Coronary artery (tissue), 2 donors: ENCODE measurements around the gene PLEKHG4.

Experiments
- DNase-seq: peaks from one replicate; pipeline ENCODE4 v3.0.0-alpha.2; 2017; ENCODE audit warnings: low spot score
- H3K27ac ChIP-seq, 2 donors: fragments of 200-600 bp; sonication (generic); one replicate each; pipeline ENCODE4 v1.5.1; 2016 to 2019
- H3K4me3 ChIP-seq: fragments of 200-600 bp; sonication (generic); 2 replicates; pipeline ENCODE4 v1.5.1; 2016; ENCODE audit warnings: mild to moderate bottlenecking, moderate library complexity
- CTCF ChIP-seq: fragments of 200-600 bp; sonication (generic); IDR thresholded peaks from one replicate; pipeline ENCODE4 v1.5.1; 2019; ENCODE audit warnings: antibody characterized with exemption

PLEKHG4 gene

GRCh38 chr16:67277999-67278772 is 1.1 kb upstream of the PLEKHG4 start:
- peak overlapping the region; percentile 84 for H3K4me3 ChIP-seq
- H3K27ac ChIP-seq = peak overlapping the region; percentile 67 to 83
- no peak for DNase-seq
- no peak for TF ChIP-seq CTCF

GRCh38 chr16:67278773-67279295 is 498 bp upstream of the PLEKHG4 start:
- no peak for TF ChIP-seq CTCF
- peak overlapping the region; percentile 84 for H3K4me3 ChIP-seq
- DNase-seq = no peak
- H3K27ac ChIP-seq = peak overlapping the region in 1 of 2 donors; percentile 83

- Histone ChIP-seq H3K4me3 (peak overlapping the region; percentile 84), H3K27ac (no peak overlapping the region)
- TF ChIP-seq CTCF = no peak
- no peak for DNase-seq
Measured at GRCh38 chr16:67280090-67281015, 1.0 kb downstream of the PLEKHG4 start.

GRCh38 chr16:67281536-67282446 is 2.5 kb downstream of the PLEKHG4 start:
- TF ChIP-seq CTCF = no peak

GRCh38 chr16:67282447-67282805 is 3.1 kb downstream of the PLEKHG4 start:
- no peak overlapping the region for H3K27ac ChIP-seq
- H3K4me3 ChIP-seq = no peak overlapping the region
- DNase-seq = no peak
- no peak for TF ChIP-seq CTCF

More at GRCh38 chr16:67281536-67282446, 2.5 kb downstream of the PLEKHG4 start:
- Histone ChIP-seq H3K27ac (no peak overlapping the region), H3K4me3 (no peak overlapping the region)
- DNase-seq = no peak

- no peak for TF ChIP-seq CTCF
- H3K27ac ChIP-seq = no peak overlapping the region
Measured at GRCh38 chr16:67283039-67283825, 3.9 kb downstream of the PLEKHG4 start.

More at GRCh38 chr16:67283039-67283825, 3.9 kb downstream of the PLEKHG4 start:
- DNase-seq = no peak
- no peak overlapping the region for H3K4me3 ChIP-seq
